Left ventricle myocardium inferior (tissue), 1 donor: ENCODE measurements around the gene PLEKHG7. TPM values are rescaled to one million over a fixed set of nuclear protein-coding genes. Genes with fewer than 3 reads are reported as not detected.
A peak's percentile ranks its signal among the peaks of the same experiment; 100 is the strongest.

Source experiments
- DNase-seq: peaks from one replicate; pipeline ENCODE4 v3.0.0-alpha.2; 2020
- H3K27ac ChIP-seq: fragments of 200-600 bp; replicated peaks from 2 replicates; pipeline ENCODE4 v1.8.0; 2021
- H3K27me3 ChIP-seq: fragments of 200-600 bp; 2 replicates; pipeline ENCODE4 v1.8.0; 2021; ENCODE audit warnings: low read depth
- H3K36me3 ChIP-seq: fragments of 200-600 bp; 2 replicates; pipeline ENCODE4 v1.8.0; 2021
- H3K4me1 ChIP-seq: fragments of 200-600 bp; 2 replicates; pipeline ENCODE4 v1.8.0; 2021
- H3K4me3 ChIP-seq: fragments of 200-600 bp; 2 replicates; pipeline ENCODE4 v1.8.0; 2021; ENCODE audit warnings: mild to moderate bottlenecking, moderate library complexity
- H3K9me3 ChIP-seq: fragments of 200-600 bp; replicated peaks from 2 replicates; pipeline ENCODE4 v1.8.0; 2021
- CTCF ChIP-seq: fragments of 200-600 bp; IDR thresholded peaks from 2 replicates; pipeline ENCODE4 v1.8.0; 2021; ENCODE audit warnings: antibody characterized with exemption, mild to moderate bottlenecking, borderline replicate concordance
- intact Hi-C: fragments of 100-400 bp; cut with micrococcal nuclease; formaldehyde crosslinking; loops from one replicate; pipeline ENCODE4 v1.11.0; 2022
- total RNA-seq: library from RNA; stranded (reverse); fragmentation: NEBNext Ultra II Directional; extraction: Animal tissue kit (Norgen Biotek cat#: 25700); gene quantifications from one replicate; pipeline ENCODE4 v1.2.1, GENCODE V29; 2021
- donor health status: DM: no; HTN: yes; CAD: no; lungs with severe emphysema.

PLEKHG7 gene
- total RNA-seq, 1 donor from 2014 or later = not detected

DNA sequence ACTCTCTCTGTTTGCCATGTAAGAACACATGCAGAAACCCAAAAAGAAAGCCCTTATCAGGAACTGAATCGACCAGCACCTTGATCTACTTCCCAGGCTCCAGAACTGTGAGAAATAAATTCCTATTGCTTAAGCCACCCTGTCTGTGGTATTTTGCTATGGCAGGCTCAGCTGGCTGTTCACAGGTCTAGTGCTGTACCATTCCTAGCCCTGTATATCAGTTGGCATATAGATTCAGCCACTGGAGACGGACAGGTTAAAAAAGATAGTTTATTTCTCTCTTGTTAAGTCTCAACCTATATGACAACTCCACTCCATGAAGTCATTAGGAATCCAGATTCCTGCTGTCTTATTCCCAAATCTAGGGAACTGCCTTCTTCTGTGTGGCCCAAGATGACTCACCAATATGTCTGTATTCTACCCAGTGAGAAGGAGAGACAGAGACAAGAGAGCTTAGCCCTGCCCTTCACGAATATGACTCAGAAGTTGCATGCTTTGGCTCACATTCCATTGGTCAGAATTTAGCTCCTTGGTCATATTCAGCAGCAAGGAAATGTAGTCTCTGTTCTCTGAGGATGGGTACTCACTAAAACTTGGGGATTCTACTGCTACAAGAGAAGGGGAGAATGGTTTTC, 57.0 kb downstream of the PLEKHG7 start:
- no peak overlapping the region for H3K27ac ChIP-seq
- no peaks in the 10 kb centered on the region for H3K27me3 ChIP-seq
- peaks cover 16% of the 10 kb centered on the region for H3K4me1 ChIP-seq
- no peaks in the 10 kb centered on the region for H3K36me3 ChIP-seq
- DNase-seq = no peak
- no peak for TF ChIP-seq CTCF
- H3K4me3 ChIP-seq = no peak overlapping the region
- intact Hi-C loops = no loop called here
- H3K9me3 ChIP-seq = peaks cover 8% of the 10 kb centered on the region

- TF ChIP-seq CTCF = no peak
- DNase-seq = no peak
- Histone ChIP-seq H3K4me3 (no peak overlapping the region), H3K27me3 (no peaks in the 10 kb centered on the region), H3K4me1 (no peaks in the 10 kb centered on the region), H3K27ac (no peak overlapping the region), H3K9me3 (peaks cover 8% of the 10 kb centered on the region), H3K36me3 (no peaks in the 10 kb centered on the region)
- intact Hi-C loops = no loop called here
Measured at GRCh38 chr12:92762773-92763172, 60.0 kb downstream of the PLEKHG7 start.

DNA sequence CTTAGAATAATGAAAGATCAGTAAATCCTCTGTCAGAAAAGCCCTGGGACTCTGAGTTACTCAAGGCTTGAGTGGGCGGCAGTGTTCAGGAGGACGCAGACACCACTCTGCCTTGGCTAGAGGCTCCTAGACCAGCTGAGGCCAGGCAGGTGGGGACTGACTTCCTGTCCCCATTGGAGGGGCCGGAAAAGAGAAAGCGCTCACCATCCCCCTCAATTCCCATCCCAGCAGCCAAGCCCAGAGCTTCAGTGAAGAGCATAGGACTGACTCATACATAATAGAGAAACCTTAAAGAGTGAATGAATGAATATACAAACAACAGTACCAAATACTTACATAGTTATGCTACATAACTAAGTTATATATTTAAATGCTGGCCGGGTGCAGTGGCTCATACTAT, 62.0 kb downstream of the PLEKHG7 start:
- Histone ChIP-seq H3K36me3 (no peaks in the 10 kb centered on the region), H3K9me3 (peaks cover 8% of the 10 kb centered on the region), H3K4me1 (peaks cover 11% of the 10 kb centered on the region), H3K27ac (no peak overlapping the region), H3K27me3 (no peaks in the 10 kb centered on the region), H3K4me3 (no peak overlapping the region)
- intact Hi-C loops = no loop called here
- no peak for TF ChIP-seq CTCF
- no peak for DNase-seq

- Histone ChIP-seq H3K4me3 (no peak overlapping the region), H3K36me3 (no peaks in the 10 kb centered on the region), H3K4me1 (peaks cover 19% of the 10 kb centered on the region), H3K9me3 (peaks cover 8% of the 10 kb centered on the region), H3K27me3 (no peaks in the 10 kb centered on the region), H3K27ac (no peak overlapping the region)
- intact Hi-C loops = no loop called here
- TF ChIP-seq CTCF = no peak
- DNase-seq = no peak
Measured at GRCh38 chr12:92765871-92766270, 63.1 kb downstream of the PLEKHG7 start.

- Histone ChIP-seq H3K27ac (peak overlapping the region; percentile 54), H3K36me3 (no peaks in the 10 kb centered on the region), H3K4me1 (peaks cover 26% of the 10 kb centered on the region), H3K27me3 (no peaks in the 10 kb centered on the region), H3K4me3 (no peak overlapping the region), H3K9me3 (no peaks in the 10 kb centered on the region)
- intact Hi-C loops = no loop called here
- DNase-seq = no peak
- TF ChIP-seq CTCF = no peak
Measured at GRCh38 chr12:92769124-92769901, 66.5 kb downstream of the PLEKHG7 start.
